ENCODE data around the gene EGFL8.

DNA sequence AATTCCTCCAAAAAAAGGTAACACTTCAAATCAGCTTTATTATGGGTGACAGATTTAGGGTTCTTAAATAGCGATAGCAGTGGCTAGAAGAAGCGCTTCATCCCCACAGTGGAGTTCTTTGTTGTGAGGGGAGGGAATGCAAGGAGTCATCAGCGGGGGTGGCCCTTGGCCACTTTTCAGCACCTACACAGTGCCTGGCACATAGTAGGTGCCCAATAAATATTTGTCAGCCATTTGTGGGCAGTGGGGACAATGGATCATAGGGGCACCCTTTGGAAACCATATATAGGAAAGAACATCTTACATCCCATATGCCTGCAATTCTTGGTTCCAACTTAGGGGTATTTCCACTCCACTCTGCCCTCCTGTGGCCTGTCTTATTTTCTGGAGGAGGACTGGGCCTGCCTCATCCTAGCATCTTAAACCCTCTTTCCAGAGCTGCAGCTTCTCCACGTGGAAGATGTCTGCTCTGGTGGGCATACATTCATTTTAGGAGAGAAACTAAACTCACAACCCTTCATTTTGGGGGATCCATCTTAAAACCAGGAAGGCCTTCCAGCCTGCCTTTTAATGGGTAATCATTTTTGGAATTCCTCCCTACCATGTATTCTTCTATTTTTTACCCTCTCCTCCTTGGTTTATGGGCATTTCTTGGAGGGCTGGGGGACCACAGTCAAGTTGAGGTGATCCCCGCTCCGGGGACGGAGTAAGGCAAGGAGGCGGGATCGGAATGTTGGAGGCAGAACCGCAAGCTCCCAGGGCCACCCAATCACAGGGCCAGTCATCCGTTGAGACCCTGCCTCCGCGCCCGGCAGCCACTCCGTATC is 30.6 kb downstream of the EGFL8 start:
- TF ChIP-seq ZNF274 (IDR thresholded peaks at IDR 0.05; ENCODE audit: low read depth, low read length) (no peak), YY1 (IDR thresholded peaks at IDR 0.05; ENCODE audit: insufficient read depth, insufficient read length) (no peak)

Measured in NT2/D1 (cell line).